HFF-Myc (cell line): ENCODE measurements around the gene IGFALS.

Experiments used
- DNase-seq: peaks from one replicate; pipeline ENCODE4 v3.0.0-alpha.2; 2011; ENCODE audit warnings: low read depth; ENCODE audit errors: extremely low read depth
- H3K4me3 ChIP-seq: replicated peaks from 2 replicates; pipeline ENCODE4 v1.5.1; 2011; ENCODE audit warnings: low read depth, mild to moderate bottlenecking, control low read depth, low read length
- TF ChIP-seq, protein P1 (sequence below): IDR thresholded peaks from 2 replicates; pipeline ENCODE4 v1.5.1; 2012; ENCODE audit warnings: mild to moderate bottlenecking, low read depth, low read length, control low read depth; ENCODE audit errors: missing control alignments

IGFALS gene

DNA sequence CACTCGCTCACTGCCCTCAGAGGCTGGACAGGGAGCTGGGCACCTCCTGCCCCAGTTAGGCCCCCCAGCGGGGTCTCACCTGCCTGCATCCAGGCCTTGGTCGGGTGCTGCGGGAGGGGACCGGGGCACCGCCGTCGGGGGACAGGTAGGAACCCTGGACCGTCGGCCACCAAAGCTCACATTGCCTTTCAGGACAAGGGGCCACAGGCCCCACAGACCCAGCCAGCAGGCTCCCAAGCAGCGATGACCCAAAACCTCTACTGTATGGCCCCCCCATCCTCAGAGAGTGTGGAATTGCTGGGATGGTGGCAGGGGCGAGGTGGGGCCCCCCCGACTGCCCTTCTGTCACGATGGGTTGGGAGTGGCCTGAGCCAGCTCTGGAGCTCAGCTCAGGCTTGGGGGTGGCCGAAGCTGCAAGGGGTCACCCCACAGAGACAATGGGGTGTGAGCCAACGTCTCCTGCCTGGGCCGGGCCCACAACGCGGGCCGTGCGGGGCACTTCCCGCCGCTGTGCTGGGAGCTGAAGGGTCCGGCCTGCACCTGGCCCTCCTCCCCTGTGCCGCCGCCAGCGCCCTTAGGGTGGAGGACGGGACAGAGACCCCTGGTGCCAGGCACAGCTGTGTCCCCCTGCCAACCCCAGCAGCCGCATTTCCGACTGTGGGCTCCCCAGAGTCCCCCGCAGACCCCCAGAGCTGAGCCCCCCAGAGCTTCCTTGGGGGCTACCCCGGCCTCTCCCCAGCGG, 498 bp downstream of the IGFALS start:
- DNase-seq, result no peak
- no peak overlapping the region for H3K4me3 ChIP-seq
- TF ChIP-seq, protein P1, sequence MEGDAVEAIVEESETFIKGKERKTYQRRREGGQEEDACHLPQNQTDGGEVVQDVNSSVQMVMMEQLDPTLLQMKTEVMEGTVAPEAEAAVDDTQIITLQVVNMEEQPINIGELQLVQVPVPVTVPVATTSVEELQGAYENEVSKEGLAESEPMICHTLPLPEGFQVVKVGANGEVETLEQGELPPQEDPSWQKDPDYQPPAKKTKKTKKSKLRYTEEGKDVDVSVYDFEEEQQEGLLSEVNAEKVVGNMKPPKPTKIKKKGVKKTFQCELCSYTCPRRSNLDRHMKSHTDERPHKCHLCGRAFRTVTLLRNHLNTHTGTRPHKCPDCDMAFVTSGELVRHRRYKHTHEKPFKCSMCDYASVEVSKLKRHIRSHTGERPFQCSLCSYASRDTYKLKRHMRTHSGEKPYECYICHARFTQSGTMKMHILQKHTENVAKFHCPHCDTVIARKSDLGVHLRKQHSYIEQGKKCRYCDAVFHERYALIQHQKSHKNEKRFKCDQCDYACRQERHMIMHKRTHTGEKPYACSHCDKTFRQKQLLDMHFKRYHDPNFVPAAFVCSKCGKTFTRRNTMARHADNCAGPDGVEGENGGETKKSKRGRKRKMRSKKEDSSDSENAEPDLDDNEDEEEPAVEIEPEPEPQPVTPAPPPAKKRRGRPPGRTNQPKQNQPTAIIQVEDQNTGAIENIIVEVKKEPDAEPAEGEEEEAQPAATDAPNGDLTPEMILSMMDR, result no peak

DNA sequence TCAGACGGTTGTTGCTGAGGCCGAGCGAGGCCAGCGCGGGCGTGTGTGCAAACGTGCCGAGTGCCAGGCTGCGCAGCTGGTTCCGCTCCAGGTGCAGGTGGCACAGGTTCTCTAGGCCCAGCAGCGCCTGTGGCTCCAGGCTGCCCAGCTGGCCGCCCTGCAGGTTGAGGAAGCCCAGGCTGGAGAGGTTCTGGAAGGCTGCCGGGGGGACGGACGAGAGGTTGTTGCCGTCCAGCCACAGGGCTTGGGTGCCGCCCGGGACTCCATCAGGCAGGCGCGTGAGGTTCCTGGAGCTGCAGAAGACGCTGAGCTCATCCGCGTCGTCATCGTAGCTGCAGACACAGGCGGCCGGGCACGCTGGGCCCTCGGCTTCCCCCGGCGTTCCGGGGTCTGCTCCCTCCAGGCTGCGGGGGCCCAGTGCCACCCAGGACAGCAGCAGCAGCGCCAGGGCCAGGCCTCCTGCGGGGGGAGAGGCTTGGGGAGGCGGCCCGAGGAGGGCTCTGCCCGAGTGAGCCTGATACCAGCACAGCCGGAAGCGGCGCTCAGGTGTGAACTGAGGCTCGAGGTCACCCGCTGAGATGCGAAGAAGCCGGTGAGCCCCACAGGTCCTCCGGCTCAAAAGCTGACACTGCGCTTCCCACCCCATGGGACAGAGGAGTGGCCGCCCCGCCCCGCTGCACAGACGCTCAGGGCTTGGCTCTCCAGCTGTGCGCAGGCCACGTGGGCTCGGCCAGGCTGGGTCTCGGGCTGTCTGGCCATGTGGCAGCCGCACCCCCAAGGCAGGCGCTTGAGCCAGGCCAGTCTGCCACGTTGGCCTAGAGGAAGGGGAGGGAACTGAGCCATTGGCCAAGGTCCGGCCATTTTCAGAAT, 1.3 kb downstream of the IGFALS start:
- no peak for DNase-seq
- H3K4me3 ChIP-seq, result no peak overlapping the region
- TF ChIP-seq, protein P1, result no peak

DNA sequence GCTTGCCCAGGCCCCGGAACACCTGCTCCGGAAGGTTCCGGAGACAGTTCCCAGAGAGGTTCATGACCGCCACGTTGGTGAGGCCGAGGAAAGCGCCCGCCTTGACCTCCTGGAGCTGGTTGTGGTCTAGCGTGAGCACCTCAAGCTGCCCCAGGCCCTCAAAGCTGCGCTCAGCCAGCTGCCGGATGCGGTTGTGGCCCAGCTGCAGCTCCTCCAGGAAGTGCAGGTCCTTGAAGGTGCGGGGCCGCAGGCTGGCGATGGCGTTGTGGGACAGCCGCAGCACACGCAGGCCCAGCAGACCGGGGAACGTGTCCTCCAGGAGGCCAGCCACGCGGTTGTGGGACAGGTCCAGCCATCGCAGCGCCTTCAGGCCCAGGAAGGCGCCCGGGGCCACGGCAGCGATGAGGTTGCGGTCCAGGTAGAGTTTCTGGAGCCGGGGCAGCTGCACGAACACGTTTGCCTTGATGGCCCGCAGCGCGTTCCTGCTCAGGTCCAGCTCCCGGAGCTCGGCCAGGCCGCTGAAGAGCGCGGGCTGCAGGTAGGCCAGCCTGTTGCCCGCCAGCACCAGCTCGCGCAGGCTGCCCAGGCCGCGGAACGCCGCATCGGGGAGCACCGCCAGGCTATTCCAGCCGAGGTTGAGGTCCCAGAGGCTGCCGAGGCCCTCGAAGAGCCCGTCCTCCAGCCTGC, 2.1 kb downstream of the IGFALS start:
- DNase-seq, result no peak

DNA sequence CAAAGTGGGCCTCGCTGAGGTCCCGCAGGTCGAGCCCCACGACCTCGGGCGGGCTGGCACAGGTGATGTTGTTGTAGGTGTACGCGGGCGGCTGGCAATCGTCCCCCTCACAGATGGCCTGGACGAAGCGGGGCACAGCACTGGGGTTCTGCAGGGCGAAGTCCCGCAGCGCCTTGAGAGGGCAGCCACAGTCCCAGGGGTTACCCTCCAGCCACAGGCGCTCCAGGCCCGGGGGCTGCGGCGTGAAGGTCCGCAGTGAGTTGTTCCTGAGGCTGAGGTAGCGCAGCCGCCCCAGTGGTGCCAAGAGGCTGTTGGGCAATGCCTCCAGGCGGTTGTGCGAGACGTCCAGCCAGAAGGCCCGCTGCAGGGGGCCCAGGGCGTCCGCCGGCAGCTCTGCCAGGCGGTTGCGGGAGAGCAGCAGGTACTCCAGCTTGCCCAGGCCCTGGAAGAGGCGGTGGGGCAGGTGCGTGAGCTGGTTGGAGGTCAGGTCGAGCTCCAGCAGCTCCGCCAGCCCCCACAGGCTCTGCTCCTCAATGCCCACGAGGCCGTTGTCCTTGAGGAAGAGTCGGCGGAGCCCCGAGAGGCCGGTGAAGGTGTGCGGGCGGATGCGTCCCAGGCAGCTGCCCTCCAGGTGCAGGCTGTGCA, 2.8 kb downstream of the IGFALS start:
- DNase-seq, result no peak
- TF ChIP-seq, protein P1, result no peak
- H3K4me3 ChIP-seq, result no peak overlapping the region

More for the DNA sequence above, 2.1 kb downstream of the IGFALS start:
- H3K4me3 ChIP-seq, result no peak overlapping the region
- TF ChIP-seq, protein P1, result no peak

DNA sequence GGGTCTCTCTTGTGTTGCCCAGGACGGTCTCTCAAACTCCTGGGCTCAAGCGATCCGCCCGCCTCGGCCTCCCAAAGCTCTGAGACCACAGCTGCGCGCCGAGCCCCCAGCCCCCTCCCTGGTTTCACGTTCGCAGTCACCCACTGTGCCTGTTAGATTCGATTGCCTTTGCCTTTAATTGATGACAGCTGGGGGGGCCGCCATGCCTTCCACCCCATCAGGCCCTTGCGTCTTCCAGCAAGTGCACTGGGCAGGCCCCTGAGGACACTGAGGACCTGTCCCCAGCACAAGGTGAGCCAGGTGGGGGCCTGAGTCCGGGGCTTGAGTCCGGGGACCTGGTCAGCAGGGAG, 3.3 kb downstream of the IGFALS start:
- TF ChIP-seq, protein P1, result no peak
- no peak for DNase-seq
- H3K4me3 ChIP-seq, result no peak overlapping the region

DNA sequence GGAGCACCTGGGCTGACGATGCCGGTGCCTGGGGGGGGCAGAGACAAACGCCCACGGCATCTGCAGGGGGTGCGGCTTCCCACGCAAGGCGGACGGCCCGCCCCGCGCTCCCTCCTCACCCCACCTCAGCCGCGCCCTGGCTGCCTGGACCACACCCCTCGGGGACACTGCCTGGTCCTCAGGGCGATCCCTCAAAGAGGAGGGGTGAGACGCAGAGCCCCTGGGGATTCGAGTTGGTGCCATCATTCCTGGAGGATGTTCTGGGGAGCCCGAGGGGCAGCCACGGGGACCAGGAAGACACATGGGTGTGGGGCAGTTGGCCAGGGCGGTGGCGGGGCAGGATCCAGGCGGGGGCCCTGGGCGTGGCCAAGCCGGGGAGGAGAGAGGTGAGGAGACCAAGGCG, 3.9 kb downstream of the IGFALS start:
- DNase-seq, result no peak
- TF ChIP-seq, protein P1, result no peak
- no peak overlapping the region for H3K4me3 ChIP-seq
